AG04449 (cell line): Measurements from ENCODE around the gene PTPRM.
"Not testable (repeated sequence)": the region's sequence is repeated elsewhere in the genome, so short reads cannot be mapped to it uniquely, and the experiment has no call there.

Experiments used
- CTCF ChIA-PET: fragments of 350-600 bp; formaldehyde crosslinking; extraction: SDS; loops from one replicate; lab custom pipeline; 2021; ENCODE audit warnings: antibody characterized with exemption; lab: Yijun Ruan, JAX
- POLR2A ChIA-PET: fragments of 400-600, 350-600 bp; formaldehyde crosslinking; extraction: SDS; loops from one replicate; lab custom pipeline; 2020; ENCODE audit warnings: antibody characterized with exemption, inconsistent platforms; lab: Yijun Ruan, JAX
- DNase-seq: peaks from one replicate; pipeline ENCODE4 v3.0.0-alpha.2; 2010; ENCODE audit warnings: low read depth, low spot score
- H3K4me3 ChIP-seq: 2 replicates; pipeline ENCODE4 v1.5.1; 2011; ENCODE audit warnings: low read depth, mild to moderate bottlenecking, control low read depth, low read length
- TF ChIP-seq, protein P1 (sequence below): IDR thresholded peaks from one replicate; pipeline ENCODE4 v1.5.1; 2011; ENCODE audit warnings: mild to moderate bottlenecking, moderate library complexity, low read length, control low read depth, inconsistent platforms; ENCODE audit not compliant: insufficient read depth; ENCODE audit errors: missing control alignments

PTPRM gene

DNA sequence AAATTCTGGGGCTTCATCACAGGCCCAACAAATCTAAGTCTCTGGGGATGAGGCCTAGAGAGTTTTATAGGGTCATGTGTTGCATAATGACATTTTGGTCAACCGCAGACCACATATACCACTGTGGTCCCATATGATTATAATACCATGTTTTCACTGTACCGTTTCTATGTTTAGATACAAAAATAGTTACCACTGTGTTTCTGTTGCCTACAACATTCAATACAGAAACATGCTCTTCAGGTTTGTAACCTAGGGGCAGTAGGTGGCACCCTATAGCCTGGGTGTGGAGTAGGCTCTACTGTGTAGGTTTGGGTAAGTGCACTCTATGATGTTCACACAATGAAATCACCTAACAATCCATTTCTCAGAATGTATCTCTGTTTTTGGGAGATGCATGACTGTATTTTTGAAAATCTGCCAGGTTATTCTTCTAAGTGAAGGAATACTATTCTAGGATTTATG lies 485.2 kb downstream of the PTPRM start:
- H3K4me3 ChIP-seq: no peak overlapping the region
- no peak for DNase-seq
- TF ChIP-seq, protein P1, sequence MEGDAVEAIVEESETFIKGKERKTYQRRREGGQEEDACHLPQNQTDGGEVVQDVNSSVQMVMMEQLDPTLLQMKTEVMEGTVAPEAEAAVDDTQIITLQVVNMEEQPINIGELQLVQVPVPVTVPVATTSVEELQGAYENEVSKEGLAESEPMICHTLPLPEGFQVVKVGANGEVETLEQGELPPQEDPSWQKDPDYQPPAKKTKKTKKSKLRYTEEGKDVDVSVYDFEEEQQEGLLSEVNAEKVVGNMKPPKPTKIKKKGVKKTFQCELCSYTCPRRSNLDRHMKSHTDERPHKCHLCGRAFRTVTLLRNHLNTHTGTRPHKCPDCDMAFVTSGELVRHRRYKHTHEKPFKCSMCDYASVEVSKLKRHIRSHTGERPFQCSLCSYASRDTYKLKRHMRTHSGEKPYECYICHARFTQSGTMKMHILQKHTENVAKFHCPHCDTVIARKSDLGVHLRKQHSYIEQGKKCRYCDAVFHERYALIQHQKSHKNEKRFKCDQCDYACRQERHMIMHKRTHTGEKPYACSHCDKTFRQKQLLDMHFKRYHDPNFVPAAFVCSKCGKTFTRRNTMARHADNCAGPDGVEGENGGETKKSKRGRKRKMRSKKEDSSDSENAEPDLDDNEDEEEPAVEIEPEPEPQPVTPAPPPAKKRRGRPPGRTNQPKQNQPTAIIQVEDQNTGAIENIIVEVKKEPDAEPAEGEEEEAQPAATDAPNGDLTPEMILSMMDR: no peak
- ChIA-PET POLR2A (no interaction called here), CTCF (no interaction called here)

DNA sequence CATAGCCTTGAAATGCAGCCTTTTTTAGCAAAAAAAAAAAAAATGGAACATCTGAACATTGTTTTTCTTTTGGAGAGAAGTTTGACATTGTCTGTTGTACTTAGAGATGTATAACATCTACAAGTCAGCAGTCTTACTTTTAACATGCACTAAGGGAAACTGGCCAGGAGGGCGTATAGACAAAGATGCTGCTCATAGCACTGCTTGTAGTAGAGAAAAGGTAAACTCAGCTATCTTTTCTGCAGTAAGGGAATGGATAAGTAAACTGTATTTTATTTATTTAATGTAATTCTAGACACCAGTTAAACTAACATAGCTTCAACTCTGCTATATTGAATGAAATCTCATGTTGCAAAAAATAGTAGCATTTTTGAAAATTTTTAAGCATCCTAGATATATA lies 489.6 kb downstream of the PTPRM start:
- H3K4me3 ChIP-seq: no peak overlapping the region
- ChIA-PET CTCF (no interaction called here), POLR2A (no interaction called here)
- TF ChIP-seq, protein P1: no peak
- no peak for DNase-seq

GRCh38 chr18:8063152-8063551 lies 496.0 kb downstream of the PTPRM start:
- DNase-seq, H3K4me3 ChIP-seq, POLR2A ChIA-PET, CTCF ChIA-PET: not testable (repeated sequence)

DNA sequence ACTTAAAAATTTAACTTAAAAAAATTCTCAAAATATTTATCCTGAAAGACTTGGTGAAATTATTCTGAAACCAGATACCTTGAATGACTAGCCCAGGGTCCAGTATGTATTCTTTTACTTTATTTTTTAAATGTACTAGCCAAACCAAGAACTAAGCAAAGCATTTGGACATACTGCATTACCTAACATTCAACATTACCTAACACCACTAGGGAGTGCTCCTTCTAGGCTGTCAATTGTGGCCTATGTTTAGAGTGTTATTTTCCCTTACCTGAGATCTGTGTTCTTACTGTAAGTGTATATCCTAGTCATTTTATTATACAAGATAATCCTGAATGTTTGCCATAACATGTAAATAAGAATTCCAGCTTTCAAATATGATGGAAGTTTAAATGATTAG lies 496.6 kb downstream of the PTPRM start:
- TF ChIP-seq, protein P1: no peak
- DNase-seq: no peak
- no peak overlapping the region for H3K4me3 ChIP-seq
- POLR2A ChIA-PET: no interaction called here
- CTCF ChIA-PET: no interaction called here

GRCh38 chr18:8065284-8065683 lies 498.2 kb downstream of the PTPRM start:
- ChIA-PET POLR2A (no interaction called here), CTCF (no interaction called here)
- H3K4me3 ChIP-seq: no peak overlapping the region
- TF ChIP-seq, protein P1: no peak
- DNase-seq: no peak

- TF ChIP-seq, protein P1: no peak
- no peak overlapping the region for H3K4me3 ChIP-seq
- ChIA-PET CTCF (no interaction called here), POLR2A (no interaction called here)
- DNase-seq: no peak
Measured at GRCh38 chr18:8065773-8066172, 498.7 kb downstream of the PTPRM start.

DNA sequence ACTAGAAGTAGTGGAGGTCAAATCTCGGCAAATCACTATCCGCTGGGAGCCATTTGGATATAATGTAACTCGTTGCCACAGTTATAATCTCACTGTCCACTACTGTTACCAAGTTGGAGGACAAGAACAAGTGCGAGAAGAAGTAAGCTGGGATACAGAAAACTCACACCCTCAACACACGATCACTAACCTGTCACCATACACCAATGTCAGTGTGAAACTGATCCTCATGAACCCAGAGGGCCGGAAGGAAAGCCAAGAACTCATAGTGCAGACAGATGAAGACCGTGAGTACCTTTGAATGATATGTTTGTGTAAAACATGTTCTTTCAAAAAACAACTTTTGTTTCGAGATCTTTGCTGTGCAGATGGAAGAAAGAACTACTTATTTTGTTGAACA lies 502.6 kb downstream of the PTPRM start:
- POLR2A ChIA-PET: no interaction called here
- CTCF ChIA-PET: no interaction called here
- DNase-seq: no peak
- TF ChIP-seq, protein P1: no peak
- H3K4me3 ChIP-seq: no peak overlapping the region
